H1 (cell line): ENCODE results near the gene GRIA4. TPM values are rescaled to one million over a fixed set of nuclear protein-coding genes. Genes with fewer than 3 reads are reported as not detected.

Experiments used
- CTCF ChIA-PET: fragments of 300-600 bp; sonication (Branson Sonifier 250); formaldehyde crosslinking; loops from one replicate; lab custom pipeline; 2021; ENCODE audit not compliant: partially characterized antibody; lab: Charles Lee
- POLR2A ChIA-PET: fragments of 300-600 bp; sonication (Branson Sonifier 250); formaldehyde crosslinking; loops from one replicate; lab custom pipeline; 2021; ENCODE audit warnings: inconsistent platforms; ENCODE audit not compliant: partially characterized antibody; lab: Charles Lee
- DNase-seq, 2 experiments: peaks; one replicate each; pipeline versions ENCODE4 v3.0.0 to v3.0.0-alpha.2; 2010 to 2022; ENCODE audit warnings: low spot score in 2 of 2, low read depth in 1 of 2, mixed read lengths in 1 of 2
- FAIRE-seq: peaks from 2 replicates; lab custom pipeline; 2011; peaks lifted over from hg19 to GRCh38; lab: Jason Lieb, UNC
- H2AFZ ChIP-seq: 2 replicates; pipeline ENCODE4 v1.8.1; 2012; ENCODE audit warnings: low read length, inconsistent platforms
- H2AK5ac ChIP-seq: 2 replicates; pipeline ENCODE4 v1.6.1; 2013; ENCODE audit warnings: low read depth, low read length
- H2BK120ac ChIP-seq: replicated peaks from 2 replicates; pipeline ENCODE3; 2013; ENCODE audit warnings: low read depth, low read length, inconsistent platforms
- H2BK12ac ChIP-seq: 2 replicates; pipeline ENCODE4 v1.6.1; 2013; ENCODE audit warnings: low read depth, low read length
- H2BK15ac ChIP-seq: 2 replicates; pipeline ENCODE4 v1.6.1; 2013; ENCODE audit warnings: low read length
- H2BK20ac ChIP-seq: 2 replicates; pipeline ENCODE4 v1.6.1; 2013; ENCODE audit warnings: low read length
- H2BK5ac ChIP-seq: 2 replicates; pipeline ENCODE4 v1.6.1; 2013; ENCODE audit warnings: low read depth, low read length
- H3K14ac ChIP-seq: 2 replicates; pipeline ENCODE4 v1.6.1; 2013; ENCODE audit warnings: inconsistent platforms; ENCODE audit not compliant: insufficient read length
- H3K18ac ChIP-seq: 2 replicates; pipeline ENCODE4 v1.6.1; 2013; ENCODE audit warnings: low read length; ENCODE audit errors: extremely low read depth
- H3K23ac ChIP-seq: 2 replicates; pipeline ENCODE4 v1.6.1; 2013; ENCODE audit warnings: inconsistent platforms; ENCODE audit not compliant: insufficient read length
- H3K23me2 ChIP-seq: 2 replicates; pipeline ENCODE4 v1.6.1; 2013; ENCODE audit warnings: low read depth, low read length
- H3K27ac ChIP-seq: 2 replicates; pipeline ENCODE4 v1.6.1; 2011; ENCODE audit warnings: low read depth, low read length, inconsistent platforms
- H3K27me3 ChIP-seq, 4 experiments: replicated peaks in 1 of 4; 1 replicate in 1 of 4; 2 replicates in 3 of 4; pipeline versions ENCODE4 v1.6.1 to v1.8.1; 2011 to 2013; ENCODE audit warnings: low read length in 3 of 4, mild to moderate bottlenecking in 3 of 4, inconsistent platforms in 2 of 4, mixed read lengths in 2 of 4, moderate library complexity in 1 of 4; ENCODE audit not compliant: control insufficient read depth in 3 of 4, insufficient read depth in 3 of 4; ENCODE audit errors: extremely low read depth in 1 of 4
- H3K36me3 ChIP-seq, 4 experiments: 2 replicates each; pipeline versions ENCODE4 v1.6.1 to v1.8.1; 2011 to 2013; ENCODE audit warnings: mild to moderate bottlenecking in 4 of 4, low read length in 3 of 4, moderate library complexity in 2 of 4, control low read depth in 1 of 4, inconsistent platforms in 1 of 4; ENCODE audit not compliant: insufficient read depth in 4 of 4, control insufficient read depth in 2 of 4
- H3K4ac ChIP-seq: replicated peaks from 2 replicates; pipeline ENCODE3; 2013; ENCODE audit warnings: low read length, low read depth, mixed read lengths, inconsistent platforms; ENCODE audit not compliant: insufficient read length
- H3K4me1 ChIP-seq, 4 experiments: replicated peaks in 1 of 4; 1 replicate in 1 of 4; 2 replicates in 3 of 4; pipeline versions ENCODE4 v1.6.1 to v1.8.1; 2011 to 2013; ENCODE audit warnings: low read length in 3 of 4, inconsistent platforms in 2 of 4, mixed read lengths in 1 of 4; ENCODE audit not compliant: insufficient read depth in 4 of 4, control insufficient read depth in 3 of 4
- H3K4me2 ChIP-seq, 2 experiments: 2 replicates each; pipeline versions ENCODE4 v1.6.1 to v1.8.1; 2011 to 2013; ENCODE audit warnings: low read depth in 2 of 2, low read length in 2 of 2, control low read depth in 1 of 2, inconsistent platforms in 1 of 2, mild to moderate bottlenecking in 1 of 2; ENCODE audit not compliant: insufficient read depth in 1 of 2
- H3K4me3 ChIP-seq, 4 experiments: fragments of 200-600, 300-600 bp in 1 of 4; sonication (generic), shearing (Covaris generic), sonication (Bioruptor Twin) in 1 of 4; 2 replicates each; pipeline versions ENCODE4 v1.5.1 to v1.8.1; 2011 to 2016; ENCODE audit warnings: low read length in 4 of 4, low read depth in 3 of 4, control low read depth in 2 of 4, inconsistent platforms in 2 of 4, mild to moderate bottlenecking in 2 of 4, mixed read lengths in 1 of 4, moderate library complexity in 1 of 4; ENCODE audit not compliant: insufficient read depth in 2 of 4; ENCODE audit errors: extremely low read depth in 1 of 4
- H3K56ac ChIP-seq: replicated peaks from 2 replicates; pipeline ENCODE3; 2013; ENCODE audit warnings: low read depth, mild to moderate bottlenecking, mixed read lengths, low read length, inconsistent platforms; ENCODE audit not compliant: insufficient read length
- H3K79me1 ChIP-seq: 2 replicates; pipeline ENCODE4 v1.6.1; 2013; ENCODE audit warnings: low read depth, low read length, control low read depth
- H3K79me2 ChIP-seq, 2 experiments: 2 replicates each; pipeline versions ENCODE4 v1.6.1 to v1.8.1; 2012 to 2013; ENCODE audit warnings: low read length in 2 of 2, mild to moderate bottlenecking in 2 of 2, inconsistent platforms in 1 of 2; ENCODE audit not compliant: insufficient read depth in 2 of 2, control insufficient read depth in 1 of 2
- H3K9ac ChIP-seq, 4 experiments: replicated peaks in 1 of 4; 1 replicate in 1 of 4; 2 replicates in 3 of 4; pipeline versions ENCODE4 v1.6.1 to v1.8.1; 2011 to 2013; ENCODE audit warnings: low read depth in 3 of 4, low read length in 3 of 4, control low read depth in 2 of 4, mild to moderate bottlenecking in 2 of 4, moderate library complexity in 2 of 4, inconsistent platforms in 1 of 4; ENCODE audit errors: extremely low read depth in 1 of 4
- H3K9me3 ChIP-seq, 2 experiments: 2 replicates each; pipeline versions ENCODE4 v1.6.1 to v1.8.1; 2012 to 2013; ENCODE audit warnings: mild to moderate bottlenecking in 2 of 2, moderate library complexity in 2 of 2, control low read depth in 1 of 2, inconsistent platforms in 1 of 2, low read depth in 1 of 2, low read length in 1 of 2, mixed read lengths in 1 of 2; ENCODE audit not compliant: insufficient read depth in 2 of 2
- H4K20me1 ChIP-seq, 2 experiments: replicated peaks in 1 of 2; 2 replicates each; pipeline versions ENCODE3 to v1.8.1; 2011 to 2013; ENCODE audit warnings: inconsistent platforms in 2 of 2, low read length in 2 of 2, mild to moderate bottlenecking in 1 of 2; ENCODE audit not compliant: insufficient read depth in 2 of 2, control insufficient read depth in 1 of 2
- H4K5ac ChIP-seq: 2 replicates; pipeline ENCODE4 v1.6.1; 2013; ENCODE audit warnings: low read length, low read depth, mixed read lengths, inconsistent platforms; ENCODE audit not compliant: insufficient read length
- H4K8ac ChIP-seq: 2 replicates; pipeline ENCODE4 v1.8.0; 2013; ENCODE audit warnings: mild to moderate bottlenecking, moderate library complexity, low read length, inconsistent platforms; ENCODE audit not compliant: insufficient read depth; ENCODE audit errors: extremely low read depth
- H4K91ac ChIP-seq: replicated peaks from 2 replicates; pipeline ENCODE3; 2013; ENCODE audit warnings: low read length, mixed read lengths, inconsistent platforms; ENCODE audit not compliant: insufficient read length
- SP4 ChIP-seq: IDR thresholded peaks from 2 replicates; pipeline ENCODE4 v1.6.1; 2012; ENCODE audit warnings: low read length, inconsistent platforms
- SUZ12 ChIP-seq: fragments of 200-600 bp; sonication (generic); IDR thresholded peaks from 2 replicates; pipeline ENCODE4 v1.6.1; 2012; ENCODE audit warnings: mild to moderate bottlenecking, inconsistent platforms, low read length, moderate library complexity, mixed read lengths
- WGBS, 2 experiments: shearing (Covaris generic) in 1 of 2; methylation state at CpG; one replicate each; pipeline versions ENCODE4 v1.1.6 to v1.1.7; 2013 to 2015; ENCODE audit warnings: low lambda C conversion rate in 2 of 2, mixed read lengths in 2 of 2, inconsistent platforms in 1 of 2, low coverage in 1 of 2, missing lambda C conversion rate in 1 of 2; ENCODE audit not compliant: insufficient replicate concordance in 2 of 2, insufficient coverage in 1 of 2, insufficient read length in 1 of 2; ENCODE audit errors: extremely low coverage in 1 of 2, missing lambda C conversion rate in 1 of 2; 5-methylcytosine and 5-hydroxymethylcytosine counted together
- polyA plus RNA-seq, 7 experiments: library from polyadenylated mRNA; depleted of rRNA in 3 of 7; stranded (reverse) in 5 of 7; unstranded in 2 of 7; fragments of >200 nt in 5 of 7; fragments of 200-250 nt in 2 of 7; gene quantifications; 1 replicate in 5 of 7; 2 replicates in 1 of 7; 4 replicates in 1 of 7; pipeline versions ENCODE4 v1.2.1 to v1.2.3, GENCODE V29; 2011 to 2013; ENCODE audit warnings: missing spikeins in 2 of 7, mixed read lengths in 2 of 7
- total RNA-seq: library from RNA; stranded (reverse); fragmentation: NEBNext Ultra II Directional; extraction: Animal tissue kit (Norgen Biotek cat#: 25700); gene quantifications from 2 replicates; pipeline ENCODE4 v1.2.1, GENCODE V29; 2021

The GRIA4 gene
- total and polyA plus RNA-seq, 2 of the 8 experiments (the other 6 are each of a cell fraction or from before 2014, with no cell fraction given): 12.5 to 21.8 TPM

DNA sequence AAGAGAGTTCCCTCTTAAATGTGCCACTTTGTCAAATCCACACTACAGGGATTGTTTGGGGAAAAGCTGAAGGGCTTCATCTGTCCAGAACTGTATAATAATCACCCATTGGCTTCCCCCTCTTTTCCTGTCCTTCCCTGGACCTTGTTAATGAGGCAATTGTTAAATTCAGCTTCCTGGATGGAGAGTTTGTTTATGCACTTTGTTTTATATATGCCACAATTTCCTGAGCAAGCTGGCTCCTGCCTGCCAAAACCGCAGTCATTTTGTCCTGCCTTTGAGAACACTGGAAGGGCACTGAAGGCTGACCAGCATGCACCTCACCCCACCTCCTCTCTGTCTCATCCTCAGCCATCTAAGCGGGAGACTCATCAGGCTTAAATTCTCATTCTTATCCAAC lies 325.9 kb downstream of the GRIA4 start:
- DNase-seq: no peak
- Histone ChIP-seq H3K36me3 (no peaks in the 10 kb centered on the region), H4K91ac (no peak overlapping the region), H3K4me2 (no peak overlapping the region), H3K79me2 (no peaks in the 10 kb centered on the region), H3K14ac (no peak overlapping the region), H2BK5ac (no peak overlapping the region), H3K4me3 (no peak overlapping the region), H3K23ac (no peak overlapping the region), H3K18ac (no peak overlapping the region), H3K27me3 (no peaks in the 10 kb centered on the region), H3K9ac (no peak overlapping the region), H2AFZ (no peak overlapping the region), H2BK15ac (no peak overlapping the region), H3K56ac (no peak overlapping the region), H3K9me3 (no peaks in the 10 kb centered on the region), H3K4ac (no peak overlapping the region), H4K20me1 (no peaks in the 10 kb centered on the region), H3K4me1 (peaks cover 0 to 5% (median 2%) of the 10 kb centered on the region in 4 experiments; a peak in 2 of 7 replicates), H3K27ac (no peak overlapping the region), H3K79me1 (no peaks in the 10 kb centered on the region), H2BK20ac (no peak overlapping the region), H2BK12ac (no peak overlapping the region), H3K23me2 (no peaks in the 10 kb centered on the region), H2BK120ac (no peak overlapping the region), H2AK5ac (no peak overlapping the region), H4K5ac (no peak overlapping the region), H4K8ac (no peak overlapping the region)
- ChIA-PET CTCF (no interaction called here), POLR2A (no interaction called here)
- WGBS, 2 experiments: 80% methylated on average over 2 of the region's 2 CpGs; no CpG with 5 or more reads in 1 of the 2 experiments
- FAIRE-seq: no peak
- no peak for TF ChIP-seq SP4
- TF ChIP-seq SUZ12: no peak
